ENCODE results near the gene HSPA12B.

The HSPA12B gene, protein sequence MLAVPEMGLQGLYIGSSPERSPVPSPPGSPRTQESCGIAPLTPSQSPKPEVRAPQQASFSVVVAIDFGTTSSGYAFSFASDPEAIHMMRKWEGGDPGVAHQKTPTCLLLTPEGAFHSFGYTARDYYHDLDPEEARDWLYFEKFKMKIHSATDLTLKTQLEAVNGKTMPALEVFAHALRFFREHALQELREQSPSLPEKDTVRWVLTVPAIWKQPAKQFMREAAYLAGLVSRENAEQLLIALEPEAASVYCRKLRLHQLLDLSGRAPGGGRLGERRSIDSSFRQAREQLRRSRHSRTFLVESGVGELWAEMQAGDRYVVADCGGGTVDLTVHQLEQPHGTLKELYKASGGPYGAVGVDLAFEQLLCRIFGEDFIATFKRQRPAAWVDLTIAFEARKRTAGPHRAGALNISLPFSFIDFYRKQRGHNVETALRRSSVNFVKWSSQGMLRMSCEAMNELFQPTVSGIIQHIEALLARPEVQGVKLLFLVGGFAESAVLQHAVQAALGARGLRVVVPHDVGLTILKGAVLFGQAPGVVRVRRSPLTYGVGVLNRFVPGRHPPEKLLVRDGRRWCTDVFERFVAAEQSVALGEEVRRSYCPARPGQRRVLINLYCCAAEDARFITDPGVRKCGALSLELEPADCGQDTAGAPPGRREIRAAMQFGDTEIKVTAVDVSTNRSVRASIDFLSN

DNA sequence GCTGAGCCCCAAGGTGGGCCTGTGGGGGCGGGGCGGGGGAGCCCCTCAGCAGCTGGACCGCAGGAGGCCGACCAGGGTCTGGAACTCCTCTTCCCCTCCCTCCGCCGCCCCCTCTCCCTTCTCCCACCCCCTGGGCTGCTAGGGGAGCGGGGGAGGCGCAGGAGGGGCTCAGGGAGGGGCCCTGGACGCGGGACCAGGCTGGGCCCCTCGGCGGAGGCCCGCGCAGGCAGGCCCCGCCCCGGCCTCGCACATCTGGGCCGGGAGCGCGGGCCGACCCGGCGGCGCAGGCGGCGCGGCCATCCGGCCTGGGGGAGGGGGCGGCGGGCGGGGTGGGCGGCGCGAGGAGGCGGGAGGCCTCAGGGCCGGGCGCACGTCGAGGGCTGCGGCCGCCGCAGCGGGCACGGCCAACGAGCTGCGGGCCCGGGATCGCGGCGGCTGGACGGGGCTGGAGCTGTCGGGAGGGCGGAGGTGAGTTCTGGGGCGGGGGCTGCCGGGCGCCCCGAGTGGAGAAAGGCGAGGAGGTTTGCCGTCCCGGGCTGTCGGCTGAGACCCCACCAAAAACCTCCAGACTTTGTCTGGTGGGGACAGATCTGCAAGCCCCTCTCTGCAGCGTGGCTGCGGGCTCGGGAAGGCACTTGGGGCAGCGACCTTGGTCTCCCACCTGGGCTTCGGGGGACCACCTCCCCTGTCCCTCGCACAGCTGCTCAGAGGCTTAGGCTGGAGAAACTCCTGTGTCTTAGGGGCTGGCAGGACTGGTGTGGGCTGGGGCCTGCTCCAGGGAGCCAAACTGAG is at the start of gene HSPA12B:
TSS of gene HSPA12B (plus strand) at position 359 of the 792 bp plus-strand sequence. CDS start 5,990 bp downstream, outside the sequence.
- DNase-seq (ENCODE audit: low spot score) = no peak

GRCh38 chr20:3685341-3685740 is 47.1 kb upstream of the HSPA12B start:
- DNase-seq (ENCODE audit: low spot score) = no peak

GRCh38 chr20:3686421-3686820 is 46.1 kb upstream of the HSPA12B start:
- DNase-seq (ENCODE audit: low spot score) = no peak

GRCh38 chr20:3686867-3687321 is 45.6 kb upstream of the HSPA12B start:
- no peak for DNase-seq (ENCODE audit: low spot score)

DNA sequence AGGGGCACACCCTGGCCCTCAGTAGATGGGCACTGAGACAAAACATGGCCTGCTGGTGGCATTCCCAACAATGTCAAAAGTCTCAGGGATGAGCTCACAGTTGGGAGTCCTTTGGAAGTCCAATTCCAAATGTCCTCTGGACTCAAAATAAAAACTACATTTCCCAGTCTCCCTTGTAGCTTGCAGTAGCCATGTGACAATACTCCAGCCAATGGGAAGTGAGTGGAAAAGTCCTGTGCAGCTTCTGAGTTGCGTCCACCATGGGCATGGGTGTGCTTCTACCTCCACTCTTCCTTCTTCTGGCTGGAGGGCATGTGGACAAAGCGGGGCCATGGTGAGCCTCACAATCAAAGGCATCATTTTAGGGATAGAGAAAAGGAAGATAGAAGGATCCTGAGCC is 44.8 kb upstream of the HSPA12B start:
- DNase-seq (ENCODE audit: low spot score) = no peak

DNA sequence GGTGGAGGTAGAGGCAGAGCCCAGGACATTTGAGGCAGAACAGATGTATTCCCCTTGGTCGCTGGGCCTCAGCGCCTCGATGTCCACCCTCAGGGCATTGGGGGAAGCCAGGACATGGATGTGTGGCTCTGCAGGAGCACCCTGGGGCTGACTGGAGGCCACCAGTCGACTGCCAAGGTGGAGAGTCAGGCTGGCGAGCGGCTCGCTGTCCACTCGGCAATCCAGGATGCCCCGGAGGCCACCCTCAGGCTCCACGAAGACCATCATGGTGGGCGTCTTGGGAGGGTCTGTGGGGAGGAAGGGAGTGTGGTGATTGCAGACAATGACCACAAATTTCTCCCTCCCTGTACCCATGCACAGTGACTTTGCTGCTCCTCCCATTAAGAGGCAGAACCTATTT is 42.5 kb upstream of the HSPA12B start:
- DNase-seq (ENCODE audit: low spot score) = no peak

DNA sequence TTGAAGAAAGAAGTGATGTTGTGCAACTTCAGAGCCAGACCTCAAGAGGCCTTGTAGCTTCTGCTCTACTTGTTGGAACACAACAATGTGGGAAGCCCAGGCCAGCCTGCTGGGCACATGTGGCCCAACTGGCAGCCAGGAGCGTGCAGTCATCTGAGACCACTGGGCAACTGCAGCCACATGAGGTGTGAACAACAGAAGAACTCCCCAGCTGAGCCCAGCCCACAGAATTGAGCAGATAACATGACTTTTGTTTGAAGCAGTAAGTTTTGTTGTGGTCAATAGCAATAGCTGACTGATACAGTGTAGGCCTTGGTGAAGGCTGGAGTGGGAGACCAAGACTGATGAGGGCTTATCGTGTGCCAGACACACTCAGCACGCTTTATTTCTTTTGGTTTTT is 42.1 kb upstream of the HSPA12B start:
- no peak for DNase-seq (ENCODE audit: low spot score)

DNA sequence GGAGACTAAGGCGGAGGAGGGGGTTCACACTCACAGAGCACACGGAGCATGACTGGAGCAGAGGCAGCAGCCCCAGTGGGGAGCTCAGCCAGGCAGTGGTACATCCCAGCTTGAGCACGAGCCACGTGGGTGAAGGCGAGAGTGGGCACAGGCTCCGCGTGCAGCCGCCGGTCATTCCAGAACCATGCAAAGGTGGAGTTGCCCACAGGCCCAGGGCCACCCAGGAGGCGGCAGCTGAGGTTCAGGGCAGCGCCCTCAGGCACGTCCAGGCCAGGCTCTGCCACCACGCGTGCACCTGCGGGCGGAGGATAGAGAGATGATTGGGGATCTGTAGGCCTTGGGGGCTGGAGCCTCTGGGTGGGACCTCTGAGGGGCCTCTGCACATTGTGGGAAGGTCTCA is 41.2 kb upstream of the HSPA12B start:
- DNase-seq (ENCODE audit: low spot score) = no peak

- no peak for DNase-seq (ENCODE audit: low spot score)
Measured at GRCh38 chr20:3691897-3692296, 40.6 kb upstream of the HSPA12B start.

GRCh38 chr20:3692706-3693294 is 39.7 kb upstream of the HSPA12B start:
- DNase-seq (ENCODE audit: low spot score) = no peak

DNA sequence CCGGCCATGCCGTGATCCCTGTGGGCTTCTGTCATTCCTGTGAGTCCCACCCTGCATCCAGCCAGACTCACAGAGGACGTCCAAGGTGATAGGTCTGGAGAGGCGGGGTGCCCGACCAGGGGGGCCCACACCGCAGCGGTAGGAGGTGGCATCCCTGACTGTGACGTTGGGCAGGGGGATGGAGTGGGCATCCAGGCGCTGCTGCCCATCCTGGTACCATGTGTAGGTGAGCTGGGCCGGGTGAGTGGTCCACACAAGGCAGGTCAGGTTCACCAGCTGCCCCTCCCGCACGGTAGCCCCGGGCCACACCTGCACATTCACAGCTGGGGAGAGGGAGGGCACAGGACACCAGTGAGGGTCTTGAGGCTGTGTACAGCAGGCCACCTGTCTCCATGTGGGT is 39.1 kb upstream of the HSPA12B start:
- DNase-seq (ENCODE audit: low spot score) = no peak

GRCh38 chr20:3694864-3695263 is 37.6 kb upstream of the HSPA12B start:
- no peak for DNase-seq (ENCODE audit: low spot score)

DNA sequence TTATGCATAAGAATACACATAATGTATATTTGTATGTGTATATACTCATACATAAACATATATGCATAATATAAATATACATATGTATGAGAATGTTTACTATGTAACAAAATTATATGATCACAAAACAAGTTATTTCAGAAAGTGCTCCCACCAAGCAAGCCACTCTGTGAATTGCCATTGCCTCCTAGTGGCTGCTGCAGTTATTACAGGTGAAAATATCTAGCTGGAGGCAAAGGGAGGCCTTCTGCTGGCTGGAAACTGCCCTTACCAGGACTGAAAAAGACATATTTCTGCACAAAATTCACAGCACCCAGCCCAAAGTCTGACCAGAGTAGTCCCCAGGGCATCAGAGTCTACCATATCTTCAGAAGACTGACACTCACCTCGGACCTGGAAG is 36.3 kb upstream of the HSPA12B start:
- no peak for DNase-seq (ENCODE audit: low spot score)

- DNase-seq (ENCODE audit: low spot score) = no peak
Measured at GRCh38 chr20:3696745-3697587, 35.5 kb upstream of the HSPA12B start.

DNA sequence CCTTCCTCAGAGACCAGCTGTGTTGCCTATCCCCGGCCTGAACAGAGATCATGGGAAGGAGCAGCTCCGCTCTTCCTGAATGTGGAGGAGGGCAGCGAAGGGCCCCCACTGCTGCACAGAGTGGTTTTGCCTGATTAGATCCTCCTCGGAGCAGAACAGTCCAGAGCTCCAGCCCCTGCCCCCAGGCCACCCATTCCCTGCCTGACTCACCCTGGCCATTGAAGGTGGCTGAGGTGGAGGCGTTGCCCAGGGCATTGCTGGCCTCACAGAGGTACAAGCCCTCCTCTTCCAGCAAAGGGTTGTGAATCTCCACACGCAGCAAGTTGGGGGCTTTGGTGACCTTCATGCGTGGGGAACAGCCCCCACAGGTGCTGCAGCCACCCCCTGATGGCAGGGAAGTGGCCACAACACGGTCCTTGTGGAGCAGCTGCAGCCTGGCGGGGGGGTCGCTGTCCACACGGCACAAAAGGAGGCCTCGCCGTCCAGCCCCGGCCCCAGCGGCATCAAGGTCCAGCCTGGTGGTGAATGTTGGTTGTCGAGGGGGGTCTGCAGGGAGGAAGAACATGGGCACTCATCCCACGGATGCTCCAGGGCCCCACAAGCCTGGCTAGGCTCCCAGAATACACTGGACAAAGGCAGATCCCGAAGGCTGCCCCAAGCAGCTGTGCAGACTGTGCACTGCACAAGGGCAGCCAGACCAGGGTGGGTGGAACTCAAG is 34.7 kb upstream of the HSPA12B start:
- no peak for DNase-seq (ENCODE audit: low spot score)

DNA sequence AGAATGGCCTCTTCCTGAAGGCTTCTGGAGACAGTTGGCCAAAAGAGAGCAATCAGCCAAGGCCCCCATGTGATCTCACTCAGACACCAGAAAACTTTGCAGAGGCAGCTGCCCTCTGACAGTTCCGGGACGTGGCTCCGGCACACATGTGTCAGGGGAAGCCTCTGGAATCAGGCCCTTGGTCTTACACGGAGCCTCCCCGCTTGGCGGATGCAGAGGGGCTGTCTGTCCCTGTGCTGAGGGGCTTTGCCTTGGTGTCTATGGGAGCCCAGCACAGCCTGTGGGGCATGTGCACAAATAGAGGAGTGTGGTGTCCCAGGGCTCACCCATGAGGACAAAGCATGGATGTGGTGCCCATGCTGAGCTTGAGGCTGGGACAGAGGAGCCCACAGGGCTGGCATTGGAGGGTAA is 33.9 kb upstream of the HSPA12B start:
- DNase-seq (ENCODE audit: low spot score) = no peak

GRCh38 chr20:3699037-3699436 is 33.4 kb upstream of the HSPA12B start:
- DNase-seq (ENCODE audit: low spot score) = no peak

- no peak for DNase-seq (ENCODE audit: low spot score)
Measured at GRCh38 chr20:3701061-3701998, 31.2 kb upstream of the HSPA12B start.

DNA sequence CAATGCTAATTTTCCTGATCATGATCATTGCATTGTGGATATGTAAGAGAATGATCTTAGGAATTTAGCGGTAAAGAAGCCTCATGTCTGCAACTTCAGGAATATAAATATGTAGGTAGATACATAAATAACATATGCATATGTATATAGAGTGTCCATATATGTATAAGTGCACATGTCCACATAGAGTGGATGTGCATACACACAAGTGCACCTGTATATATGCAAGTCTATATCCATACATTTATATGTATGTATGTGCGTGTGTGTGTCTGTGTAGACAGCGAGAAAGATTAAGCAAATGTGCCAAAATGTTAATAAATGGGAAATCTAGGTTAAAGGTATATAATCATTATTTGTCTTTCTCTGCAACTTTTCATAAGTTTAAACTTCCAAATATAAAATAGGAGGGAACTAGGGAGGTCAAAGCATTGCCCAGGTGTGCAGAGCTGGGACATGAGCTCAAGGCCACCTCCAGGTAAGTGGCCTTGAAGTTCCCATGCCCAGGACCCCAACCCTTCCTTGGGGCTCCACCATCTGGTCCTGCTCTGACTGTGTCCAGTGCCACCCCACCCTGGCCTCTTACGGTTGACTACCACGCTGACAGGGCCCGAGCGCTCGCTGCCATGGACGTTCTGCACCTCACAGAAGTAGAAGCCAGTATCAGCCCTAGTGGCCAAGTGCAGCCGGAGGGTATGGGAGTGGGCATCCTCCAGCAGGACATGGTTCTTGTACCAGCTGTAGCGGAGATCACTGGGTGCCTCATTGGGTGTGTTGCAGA is 29.7 kb upstream of the HSPA12B start:
- no peak for DNase-seq (ENCODE audit: low spot score)

All from HuH-7.5 (cell line).